ENCODE results near the gene C16orf78.

Gene C16orf78

GRCh38 chr16:49373504-49373903, at the start of gene C16orf78:
Gene C16orf78 (plus strand): TSS chr16:49373804. CDS start chr16:49373940, 136 bp downstream.
- no peaks in the 10 kb centered on the region for H3K36me3 Mint-ChIP-seq (ENCODE audit: insufficient read depth)
- no peak within 1 kb of the TSS for H3K4me3 Mint-ChIP-seq
- no peaks in the 10 kb centered on the region for H3K4me1 Mint-ChIP-seq
- ATAC-seq (replicated peaks; ENCODE audit: extremely low read depth, poor library complexity, severe bottlenecking): no peak
- DNase-seq (ENCODE audit: low spot score in 2 of 2): no peak
- peaks cover 17% of the 10 kb centered on the region for H3K27me3 Mint-ChIP-seq
- peaks cover 5% of the 10 kb centered on the region for H3K9me3 Mint-ChIP-seq
- H3K27ac Mint-ChIP-seq (ENCODE audit: low read depth): no peak within 1 kb of the TSS

- Mint-ChIP-seq H3K4me3 (no peak overlapping the region), H3K27me3 (peaks cover 9% of the 10 kb centered on the region), H3K27ac (ENCODE audit: low read depth) (no peak overlapping the region), H3K4me1 (no peaks in the 10 kb centered on the region), H3K36me3 (ENCODE audit: insufficient read depth) (no peaks in the 10 kb centered on the region), H3K9me3 (no peaks in the 10 kb centered on the region)
- ATAC-seq (replicated peaks; ENCODE audit: extremely low read depth, poor library complexity, severe bottlenecking) (no peak), DNase-seq (ENCODE audit: low spot score in 2 of 2) (no peak)
Measured at GRCh38 chr16:49324703-49325102, 48.9 kb upstream of the C16orf78 start.

DNA sequence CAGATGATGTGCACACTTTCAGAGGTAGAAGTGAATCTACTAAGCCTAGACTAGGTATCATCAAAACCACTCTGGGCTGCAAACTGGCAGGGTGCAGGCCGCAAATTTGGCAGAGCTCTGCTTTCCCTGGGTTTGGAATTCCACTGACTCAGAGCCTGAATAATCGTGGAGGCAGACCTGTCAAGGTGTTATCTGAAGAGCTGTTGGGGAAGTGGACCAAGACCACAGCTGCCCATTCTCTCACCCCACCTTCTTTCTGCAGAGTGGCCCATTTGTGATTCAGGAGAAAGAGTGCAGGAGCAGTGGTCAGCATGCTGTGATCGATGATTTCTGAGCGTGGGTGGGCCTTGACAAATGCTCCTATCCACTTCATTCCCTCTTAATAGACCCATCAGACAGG, 46.1 kb upstream of the C16orf78 start:
- ATAC-seq (replicated peaks; ENCODE audit: extremely low read depth, poor library complexity, severe bottlenecking): no peak
- peaks cover 9% of the 10 kb centered on the region for H3K27me3 Mint-ChIP-seq
- DNase-seq (ENCODE audit: low spot score in 2 of 2): no peak
- no peaks in the 10 kb centered on the region for H3K4me1 Mint-ChIP-seq
- no peaks in the 10 kb centered on the region for H3K9me3 Mint-ChIP-seq
- H3K4me3 Mint-ChIP-seq: no peak overlapping the region
- H3K36me3 Mint-ChIP-seq (ENCODE audit: insufficient read depth): no peaks in the 10 kb centered on the region
- H3K27ac Mint-ChIP-seq (ENCODE audit: low read depth): no peak overlapping the region

DNA sequence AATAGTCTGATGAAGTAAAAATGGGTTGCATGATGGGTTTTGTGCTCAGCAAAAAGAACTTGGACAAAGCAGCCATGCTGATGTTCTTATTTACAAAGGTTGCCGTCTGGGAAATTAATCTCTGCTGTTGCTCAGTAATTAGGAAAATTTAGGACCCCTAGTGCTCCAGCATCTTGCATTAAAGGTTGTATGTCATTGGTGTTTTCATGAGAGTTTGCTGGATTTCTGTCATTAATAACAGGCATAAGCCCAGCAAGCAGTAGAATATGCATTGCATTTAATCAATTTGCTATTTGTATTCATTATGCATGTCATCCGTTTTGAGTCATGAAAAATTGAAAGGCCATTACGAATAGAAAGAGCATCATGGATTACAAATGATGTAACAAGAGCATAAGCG, 45.3 kb upstream of the C16orf78 start:
- Mint-ChIP-seq H3K4me1 (no peaks in the 10 kb centered on the region), H3K4me3 (no peak overlapping the region), H3K36me3 (ENCODE audit: insufficient read depth) (no peaks in the 10 kb centered on the region), H3K9me3 (no peaks in the 10 kb centered on the region), H3K27ac (ENCODE audit: low read depth) (no peak overlapping the region), H3K27me3 (peaks cover 9% of the 10 kb centered on the region)
- no peak for ATAC-seq (replicated peaks; ENCODE audit: extremely low read depth, poor library complexity, severe bottlenecking)
- DNase-seq (ENCODE audit: low spot score in 2 of 2): no peak

DNA sequence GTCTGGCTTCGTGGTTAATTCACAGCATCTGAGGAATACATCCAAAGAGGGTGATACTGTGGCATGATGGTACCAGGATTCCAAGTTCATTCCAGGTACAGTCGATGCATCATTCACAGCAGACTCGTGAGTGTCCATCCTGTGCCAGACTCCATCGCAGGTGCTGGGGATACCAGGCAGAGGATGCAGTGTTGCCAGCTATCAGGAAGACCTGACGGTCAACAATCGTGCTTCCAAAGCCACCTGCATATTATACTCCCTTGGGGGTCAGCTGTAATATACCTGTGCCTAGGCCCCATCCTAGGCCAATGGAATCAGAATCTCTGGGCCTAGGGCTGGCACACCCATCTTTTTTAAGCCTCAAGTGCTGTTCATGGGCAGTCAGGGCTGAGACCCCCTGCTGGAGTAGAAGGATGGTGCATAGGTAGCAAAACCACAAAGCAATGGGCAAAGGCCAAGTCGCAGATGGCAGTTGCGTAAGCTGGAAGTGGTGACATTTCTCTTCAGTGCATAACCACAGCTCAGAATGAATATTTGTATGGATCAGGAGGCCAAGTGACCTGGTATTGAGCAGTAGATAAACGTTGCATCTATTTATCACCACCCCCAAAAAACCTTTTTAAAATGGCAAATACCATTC, 42.9 kb upstream of the C16orf78 start:
- H3K4me1 Mint-ChIP-seq: no peaks in the 10 kb centered on the region
- H3K4me3 Mint-ChIP-seq: no peak overlapping the region
- no peak for DNase-seq (ENCODE audit: low spot score in 2 of 2)
- H3K27me3 Mint-ChIP-seq: peaks cover 19% of the 10 kb centered on the region
- ATAC-seq (replicated peaks; ENCODE audit: extremely low read depth, poor library complexity, severe bottlenecking): no peak
- H3K9me3 Mint-ChIP-seq: no peaks in the 10 kb centered on the region
- no peaks in the 10 kb centered on the region for H3K36me3 Mint-ChIP-seq (ENCODE audit: insufficient read depth)
- no peak overlapping the region for H3K27ac Mint-ChIP-seq (ENCODE audit: low read depth)

GRCh38 chr16:49332589-49333258, 40.9 kb upstream of the C16orf78 start:
- ATAC-seq (replicated peaks; ENCODE audit: extremely low read depth, poor library complexity, severe bottlenecking): no peak
- H3K4me1 Mint-ChIP-seq: no peaks in the 10 kb centered on the region
- H3K27me3 Mint-ChIP-seq: peaks cover 33% of the 10 kb centered on the region

GRCh38 chr16:49333259-49333597, 40.4 kb upstream of the C16orf78 start:
- Mint-ChIP-seq H3K4me1 (no peaks in the 10 kb centered on the region), H3K27me3 (peaks cover 38% of the 10 kb centered on the region), H3K4me3 (no peak overlapping the region), H3K36me3 (ENCODE audit: insufficient read depth) (no peaks in the 10 kb centered on the region), H3K9me3 (no peaks in the 10 kb centered on the region), H3K27ac (ENCODE audit: low read depth) (no peak overlapping the region)
- DNase-seq (ENCODE audit: low spot score in 2 of 2) (no peak), ATAC-seq (replicated peaks; ENCODE audit: extremely low read depth, poor library complexity, severe bottlenecking) (no peak)

More at GRCh38 chr16:49332589-49333258, 40.9 kb upstream of the C16orf78 start:
- no peak overlapping the region for H3K4me3 Mint-ChIP-seq
- H3K27ac Mint-ChIP-seq (ENCODE audit: low read depth): no peak overlapping the region
- H3K9me3 Mint-ChIP-seq: no peaks in the 10 kb centered on the region
- no peak for DNase-seq (ENCODE audit: low spot score in 2 of 2)
- no peaks in the 10 kb centered on the region for H3K36me3 Mint-ChIP-seq (ENCODE audit: insufficient read depth)

- Mint-ChIP-seq H3K4me1 (no peaks in the 10 kb centered on the region), H3K9me3 (no peaks in the 10 kb centered on the region), H3K27me3 (peaks cover 56% of the 10 kb centered on the region), H3K4me3 (no peak overlapping the region), H3K36me3 (ENCODE audit: insufficient read depth) (no peaks in the 10 kb centered on the region), H3K27ac (ENCODE audit: low read depth) (no peak overlapping the region)
- no peak for ATAC-seq (replicated peaks; ENCODE audit: extremely low read depth, poor library complexity, severe bottlenecking)
- DNase-seq (ENCODE audit: low spot score in 2 of 2): no peak
Measured at GRCh38 chr16:49335828-49336227, 37.8 kb upstream of the C16orf78 start.

GRCh38 chr16:49336581-49336980, 37.0 kb upstream of the C16orf78 start:
- Mint-ChIP-seq H3K4me1 (no peaks in the 10 kb centered on the region), H3K4me3 (no peak overlapping the region), H3K27me3 (peaks cover 62% of the 10 kb centered on the region), H3K9me3 (no peaks in the 10 kb centered on the region), H3K36me3 (ENCODE audit: insufficient read depth) (no peaks in the 10 kb centered on the region), H3K27ac (ENCODE audit: low read depth) (no peak overlapping the region)
- ATAC-seq (replicated peaks; ENCODE audit: extremely low read depth, poor library complexity, severe bottlenecking): no peak
- DNase-seq (ENCODE audit: low spot score in 2 of 2): no peak

DNA sequence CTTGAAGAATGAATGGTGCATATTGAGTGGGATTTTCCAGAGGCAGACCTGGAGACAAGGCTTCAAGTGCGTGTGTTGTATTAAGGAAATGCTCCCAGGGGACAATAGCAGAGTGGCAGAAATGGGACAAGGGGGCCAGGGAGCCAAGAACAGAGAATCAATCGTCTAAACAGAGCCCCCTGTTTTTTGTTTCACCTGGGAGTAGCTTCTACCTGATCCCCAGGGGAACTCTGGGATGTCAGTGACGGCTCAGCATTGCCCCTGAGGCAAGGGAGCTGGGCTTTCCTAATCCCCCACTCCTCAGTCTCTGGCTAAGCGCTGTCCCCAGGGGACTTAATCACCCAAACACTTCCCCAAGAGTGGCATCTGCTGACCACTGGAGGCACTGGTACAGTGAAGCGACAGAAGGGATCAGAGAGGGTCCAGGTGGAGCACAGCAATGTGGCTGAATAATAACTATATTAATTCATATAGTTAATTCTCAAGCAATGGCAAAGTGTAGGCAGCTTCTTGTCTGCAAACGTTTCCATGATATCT, 35.7 kb upstream of the C16orf78 start:
- peaks cover 67% of the 10 kb centered on the region for H3K27me3 Mint-ChIP-seq
- no peaks in the 10 kb centered on the region for H3K4me1 Mint-ChIP-seq
- no peak overlapping the region for H3K27ac Mint-ChIP-seq (ENCODE audit: low read depth)
- no peaks in the 10 kb centered on the region for H3K36me3 Mint-ChIP-seq (ENCODE audit: insufficient read depth)
- DNase-seq (ENCODE audit: low spot score in 2 of 2) (no peak), ATAC-seq (replicated peaks; ENCODE audit: extremely low read depth, poor library complexity, severe bottlenecking) (no peak)
- H3K4me3 Mint-ChIP-seq: no peak overlapping the region
- H3K9me3 Mint-ChIP-seq: no peaks in the 10 kb centered on the region

DNA sequence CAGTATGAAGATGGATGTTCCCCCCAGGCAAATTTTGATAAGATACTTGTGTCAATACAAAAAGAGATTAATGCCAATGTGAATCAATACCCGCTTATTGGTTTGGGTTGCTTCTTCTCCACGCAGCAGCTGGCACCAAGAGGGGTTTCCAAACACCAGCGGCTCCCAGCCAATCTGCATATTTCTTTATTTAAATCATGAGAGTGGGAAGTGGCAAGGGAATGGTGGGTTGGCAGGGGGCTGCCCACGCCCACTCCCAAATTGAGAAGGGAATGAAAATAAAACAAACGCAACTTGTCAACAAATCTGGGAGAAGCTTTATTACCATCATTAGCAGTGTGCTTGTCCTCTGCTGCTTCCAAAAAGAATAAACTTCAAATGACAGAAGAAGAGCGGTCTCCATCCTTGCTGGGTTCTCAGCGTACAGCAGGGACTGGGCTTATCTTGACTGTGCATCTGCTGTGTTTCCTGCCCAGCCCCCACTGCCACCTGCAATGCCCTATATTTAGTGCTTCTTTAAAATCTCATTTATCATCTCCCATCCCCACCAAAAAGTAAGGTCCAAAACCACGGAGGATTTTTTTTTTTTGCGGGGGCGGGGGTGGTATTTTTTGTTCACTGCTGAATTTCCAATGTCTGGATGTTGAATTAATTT, 34.9 kb upstream of the C16orf78 start:
- H3K4me3 Mint-ChIP-seq: no peak overlapping the region

GRCh38 chr16:49340466-49340865, 33.1 kb upstream of the C16orf78 start:
- H3K27ac Mint-ChIP-seq (ENCODE audit: low read depth): no peak overlapping the region
- no peaks in the 10 kb centered on the region for H3K4me1 Mint-ChIP-seq
- DNase-seq (ENCODE audit: low spot score in 2 of 2) (no peak), ATAC-seq (replicated peaks; ENCODE audit: extremely low read depth, poor library complexity, severe bottlenecking) (no peak)
- no peak overlapping the region for H3K4me3 Mint-ChIP-seq
- H3K9me3 Mint-ChIP-seq: no peaks in the 10 kb centered on the region
- peaks cover 57% of the 10 kb centered on the region for H3K27me3 Mint-ChIP-seq
- H3K36me3 Mint-ChIP-seq (ENCODE audit: insufficient read depth): no peaks in the 10 kb centered on the region

More for the DNA sequence above, 34.9 kb upstream of the C16orf78 start:
- DNase-seq (ENCODE audit: low spot score in 2 of 2): no peak
- no peaks in the 10 kb centered on the region for H3K4me1 Mint-ChIP-seq
- peaks cover 67% of the 10 kb centered on the region for H3K27me3 Mint-ChIP-seq
- ATAC-seq (replicated peaks; ENCODE audit: extremely low read depth, poor library complexity, severe bottlenecking): no peak
- no peaks in the 10 kb centered on the region for H3K9me3 Mint-ChIP-seq
- H3K36me3 Mint-ChIP-seq (ENCODE audit: insufficient read depth): no peaks in the 10 kb centered on the region
- no peak overlapping the region for H3K27ac Mint-ChIP-seq (ENCODE audit: low read depth)

GRCh38 chr16:49341706-49342105, 31.9 kb upstream of the C16orf78 start:
- no peaks in the 10 kb centered on the region for H3K9me3 Mint-ChIP-seq
- DNase-seq (ENCODE audit: low spot score in 2 of 2) (no peak), ATAC-seq (replicated peaks; ENCODE audit: extremely low read depth, poor library complexity, severe bottlenecking) (no peak)
- H3K4me3 Mint-ChIP-seq: no peak overlapping the region
- H3K27ac Mint-ChIP-seq (ENCODE audit: low read depth): no peak overlapping the region
- H3K27me3 Mint-ChIP-seq: peaks cover 44% of the 10 kb centered on the region
- no peaks in the 10 kb centered on the region for H3K4me1 Mint-ChIP-seq
- no peaks in the 10 kb centered on the region for H3K36me3 Mint-ChIP-seq (ENCODE audit: insufficient read depth)
